K562 (cell line): ENCODE data around the gene HCRTR1. TPM values are rescaled to one million over a fixed set of nuclear protein-coding genes. Genes with fewer than 3 reads are reported as not detected.

Experiments used
- ATAC-seq: fragments of 200-7000 bp; cut with Tn5 transposase; 3 replicates; pipeline ENCODE4 v1.9.1; 2020; ENCODE audit warnings: moderate library complexity
- BruUV-seq: library from RNA; stranded (reverse); fragments of 400-500 nt; replicated peaks from 2 replicates; lab custom pipeline; 2021; lab: Mats Ljungman, UMichigan
- CTCF ChIA-PET: fragments of 300-600 bp; formaldehyde crosslinking; extraction: SDS; loops from one replicate; lab custom pipeline; 2021; ENCODE audit warnings: low intra/inter-chr PET ratio; lab: Yijun Ruan, JAX
- POLR2A ChIA-PET: fragments of 300-600, 350-650 bp; sonication (Branson Sonifier 250); formaldehyde crosslinking; extraction: SDS; loops from one replicate; lab custom pipeline; 2021; ENCODE audit warnings: antibody characterized with exemption, inconsistent platforms; lab: Yijun Ruan, JAX
- DNase-seq, 4 experiments: peaks; one replicate each; pipeline versions ENCODE4 v3.0.0 to v3.0.0-alpha.2; 2011 to 2018; ENCODE audit warnings: low spot score in 3 of 4, mixed read lengths in 3 of 4; ENCODE audit errors: extremely low read depth in 1 of 4
- FAIRE-seq: peaks from 2 replicates; lab custom pipeline; 2011; peaks lifted over from hg19 to GRCh38; lab: Jason Lieb, UNC
- H2AFZ ChIP-seq: 2 replicates; pipeline ENCODE4 v1.6.0; 2011; ENCODE audit warnings: low read depth, low read length, control low read depth, inconsistent platforms
- H3K27ac ChIP-seq: fragments of 200-600 bp; 3 replicates; pipeline ENCODE4 v1.8.0; 2011; ENCODE audit warnings: low read depth, mild to moderate bottlenecking, control low read depth, inconsistent platforms, low read length, moderate library complexity, mixed read lengths; ENCODE audit errors: extremely low read depth
- H3K27me3 ChIP-seq, 2 experiments: fragments of 300-600 bp in 1 of 2; 2 replicates in 1 of 2; 3 replicates in 1 of 2; pipeline versions ENCODE4 v1.6.0 to v1.8.0; 2011; ENCODE audit warnings: inconsistent platforms in 2 of 2, low read length in 2 of 2, mild to moderate bottlenecking in 1 of 2, mixed read lengths in 1 of 2, moderate library complexity in 1 of 2; ENCODE audit not compliant: control insufficient read depth in 2 of 2, insufficient read depth in 2 of 2
- H3K36me3 ChIP-seq: fragments of 300-600 bp; 3 replicates; pipeline ENCODE4 v1.8.0; 2011; ENCODE audit warnings: mild to moderate bottlenecking, low read length, inconsistent platforms; ENCODE audit not compliant: control insufficient read depth, insufficient read depth
- H3K4me1 ChIP-seq, 2 experiments: fragments of 200-600 bp in 1 of 2; replicated peaks in 1 of 2; 2 replicates in 1 of 2; 3 replicates in 1 of 2; pipeline versions ENCODE4 v1.5.1 to v1.8.0; 2011; ENCODE audit warnings: inconsistent platforms in 2 of 2, low read length in 2 of 2, mild to moderate bottlenecking in 1 of 2, mixed read lengths in 1 of 2, moderate library complexity in 1 of 2; ENCODE audit not compliant: control insufficient read depth in 2 of 2, insufficient read depth in 2 of 2
- H3K4me2 ChIP-seq: 2 replicates; pipeline ENCODE4 v1.6.1; 2011; ENCODE audit warnings: low read length, control low read depth, inconsistent platforms, mixed read lengths; ENCODE audit not compliant: insufficient read depth
- H3K4me3 ChIP-seq: fragments of 200-600 bp; sonication (generic), shearing (Covaris generic); 2 replicates; pipeline ENCODE4 v1.5.1; 2016; ENCODE audit warnings: control low read depth, inconsistent platforms
- H3K79me2 ChIP-seq: fragments of 200-600 bp; 3 replicates; pipeline ENCODE4 v1.8.0; 2011; ENCODE audit warnings: low read length, inconsistent platforms; ENCODE audit not compliant: control insufficient read depth, insufficient read depth
- H3K9ac ChIP-seq, 2 experiments: 2 replicates each; pipeline versions ENCODE4 v1.6.0 to v1.6.1; 2011; ENCODE audit warnings: low read depth in 2 of 2, low read length in 2 of 2, control low read depth in 1 of 2, inconsistent platforms in 1 of 2, mild to moderate bottlenecking in 1 of 2, mixed read lengths in 1 of 2; ENCODE audit not compliant: insufficient read depth in 1 of 2
- H3K9me1 ChIP-seq: one replicate; pipeline ENCODE4 v1.6.0; 2011; ENCODE audit warnings: inconsistent platforms, mild to moderate bottlenecking, low read length, moderate library complexity; ENCODE audit not compliant: control insufficient read depth, insufficient read depth
- H3K9me3 ChIP-seq: replicated peaks from 2 replicates; pipeline ENCODE4 v1.5.1; 2011; ENCODE audit warnings: low read depth, low read length, inconsistent platforms; ENCODE audit not compliant: control insufficient read depth, insufficient read depth
- H4K20me1 ChIP-seq: replicated peaks from 2 replicates; pipeline ENCODE4 v1.6.1; 2011; ENCODE audit warnings: low read length, inconsistent platforms, mixed read lengths; ENCODE audit not compliant: control insufficient read depth, insufficient read depth
- ARID3B ChIP-seq: fragments of 250-450 bp; sonication (Bioruptor Pico); IDR thresholded peaks from 2 replicates; pipeline ENCODE4 v1.4.0; 2020; ENCODE audit warnings: borderline replicate concordance
- CBX2 ChIP-seq: fragments of 200-600 bp; sonication (generic); IDR thresholded peaks from one replicate; pipeline ENCODE4 v1.6.1; 2012; ENCODE audit warnings: mild to moderate bottlenecking, low read length, inconsistent platforms; ENCODE audit not compliant: insufficient read depth, poor library complexity, severe bottlenecking
- KDM2B ChIP-seq: fragments of 250-450 bp; sonication (Bioruptor Pico); IDR thresholded peaks from 2 replicates; pipeline ENCODE4 v1.8.0; 2021; ENCODE audit warnings: mild to moderate bottlenecking, moderate library complexity
- KLF13 ChIP-seq: fragments of 450-650 bp; IDR thresholded peaks from 2 replicates; pipeline ENCODE4 v1.6.1; 2016; ENCODE audit warnings: missing genetic modification characterization, low read depth, mild to moderate bottlenecking, missing compliant biosample characterization, moderate library complexity, borderline replicate concordance
- RBM17 ChIP-seq: fragments of 200-400 bp; formaldehyde crosslinking; IDR thresholded peaks from 2 replicates; pipeline ENCODE4 v1.6.1; 2017; ENCODE audit warnings: low read depth, mild to moderate bottlenecking, low read length, borderline replicate concordance
- TBL1XR1 ChIP-seq, 2 experiments: IDR thresholded peaks; 2 replicates each; pipeline ENCODE4 v1.6.1; 2012; ENCODE audit warnings: improper control_type of control experiment in 2 of 2, low read length in 2 of 2, mild to moderate bottlenecking in 1 of 2
- TEAD2 ChIP-seq: fragments of 450-650 bp; IDR thresholded peaks from 2 replicates; pipeline ENCODE4 v1.6.1; 2016; ENCODE audit warnings: missing genetic modification characterization, control low read depth, missing compliant biosample characterization
- THRA ChIP-seq: fragments of 450-650 bp; IDR thresholded peaks from 2 replicates; pipeline ENCODE4 v1.6.1; 2017; ENCODE audit warnings: mild to moderate bottlenecking, moderate library complexity
- ZBTB17 ChIP-seq: fragments of 450-650 bp; formaldehyde crosslinking; IDR thresholded peaks from 2 replicates; pipeline ENCODE4 v1.4.0; 2020; ENCODE audit warnings: mild to moderate bottlenecking
- ZFP30 ChIP-seq: fragments of 250-450 bp; sonication (Bioruptor Pico); IDR thresholded peaks from 2 replicates; pipeline ENCODE4 v1.8.0; 2022; ENCODE audit warnings: moderate library complexity, mild to moderate bottlenecking, inconsistent platforms, borderline replicate concordance
- WGBS: fragments of 100-300 bp; shearing (Covaris generic); methylation state at CpG from one replicate; pipeline ENCODE4 v1.1.6; 2016; ENCODE audit warnings: low coverage, mixed read lengths; ENCODE audit not compliant: insufficient coverage; ENCODE audit errors: missing lambda C conversion rate; 5-methylcytosine and 5-hydroxymethylcytosine counted together
- in situ Hi-C: fragments of 300-500 bp; cut with MboI; formaldehyde crosslinking; loops from 4 replicates; pipeline ENCODE4 v1.15.0; 2018; ENCODE audit warnings: inconsistent platforms, mixed read lengths
- intact Hi-C: fragments of 100-400 bp; cut with micrococcal nuclease; formaldehyde crosslinking; loops from 2 replicates; pipeline ENCODE4 v1.14.2; 2022
- polyA plus RNA-seq, 8 experiments: library from polyadenylated mRNA; depleted of rRNA in 4 of 8; stranded (reverse) in 5 of 8; unstranded in 3 of 8; fragments of >200 nt; fragmentation: Nextera tagmentation in 2 of 8; fragmentation: Illumina TruSeq in 1 of 8; extraction: Ambion mirVana in 2 of 8; extraction: Trizol in 1 of 8; gene quantifications; 2 replicates each; pipeline versions ENCODE4 v1.2.1 to v1.2.3, GENCODE V29; 2011 to 2014; ENCODE audit warnings: inconsistent platforms in 1 of 8, missing spikeins in 1 of 8
- total RNA-seq, 7 experiments: library from RNA; depleted of rRNA in 6 of 7; stranded (reverse); fragments of >200 nt in 6 of 7; fragmentation: Illumina TruSeq in 2 of 7; extraction: Trizol in 2 of 7; gene quantifications; 2 replicates each; pipeline versions ENCODE4 v1.2.1 to v1.2.3, GENCODE V29; 2011 to 2021; ENCODE audit warnings: low replicate concordance in 1 of 7
- TF ChIP-seq, protein P1 (sequence below): fragments of 250-450 bp; sonication (Bioruptor Pico); IDR thresholded peaks from 2 replicates; pipeline ENCODE4 v1.9.0; 2021; ENCODE audit warnings: mild to moderate bottlenecking, inconsistent platforms

Gene HCRTR1
- total and polyA plus RNA-seq, 9 of the 15 experiments (the other 6 are each of a cell fraction or from before 2014, with no cell fraction given) = not detected

DNA sequence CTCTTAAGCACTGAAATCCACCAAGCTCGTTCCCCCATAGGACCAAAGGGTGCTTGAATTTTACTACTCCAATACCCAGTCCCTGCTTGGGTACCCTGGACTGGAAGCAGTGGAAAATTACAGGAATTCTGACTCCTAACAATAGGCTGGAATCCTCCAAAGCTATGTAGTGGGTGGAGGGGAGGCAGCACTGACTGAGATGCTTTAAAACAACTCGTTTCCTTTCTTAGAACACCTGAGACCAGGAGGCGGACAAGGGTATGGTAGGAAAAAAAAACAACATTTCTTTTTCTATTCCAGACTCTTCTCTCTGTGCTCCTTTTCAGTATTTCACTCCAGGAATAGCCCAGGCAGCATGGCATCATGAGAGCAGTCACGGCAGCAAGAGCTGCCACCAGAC is 24.9 kb downstream of the HCRTR1 start:
- no peak overlapping the region for H3K9ac ChIP-seq
- ATAC-seq = no peak
- no peaks in the 10 kb centered on the region for H3K9me3 ChIP-seq
- intact Hi-C loops = loop anchor here (10.0 kb wide), 1 partner anchor 312 kb away; no protein-coding TSS in a partner anchor
- in situ Hi-C loops = no loop called here
- no peaks in the 10 kb centered on the region; the same call in 1 of the 2 replicates for H4K20me1 ChIP-seq
- no peak overlapping the region for H3K4me2 ChIP-seq
- H3K36me3 ChIP-seq = no peaks in the 10 kb centered on the region; the same call in 2 of the 3 replicates
- peaks cover 54% of the 10 kb centered on the region for H3K79me2 ChIP-seq
- no peak overlapping the region for H3K4me3 ChIP-seq
- BruUV-seq = no TSS peak
- no peak for DNase-seq
- no peak overlapping the region for H2AFZ ChIP-seq
- no peaks in the 10 kb centered on the region for H3K9me1 ChIP-seq
- no peaks in the 10 kb centered on the region for H3K27me3 ChIP-seq
- no peak for FAIRE-seq
- H3K4me1 ChIP-seq = peaks cover 0 to 16% of the 10 kb centered on the region in 2 experiments; a peak in 3 of 5 replicates
- no peak overlapping the region for H3K27ac ChIP-seq
- POLR2A ChIA-PET = interaction anchor here (0.6 to 1.2 kb wide), 4 partner anchors 9 to 106 kb away, joined by 3 read pairs; no protein-coding TSS in a partner anchor
- WGBS = 86% methylated on average over 4 of the region's 4 CpGs
- CTCF ChIA-PET = no interaction called here
- TF ChIP-seq, protein P1, sequence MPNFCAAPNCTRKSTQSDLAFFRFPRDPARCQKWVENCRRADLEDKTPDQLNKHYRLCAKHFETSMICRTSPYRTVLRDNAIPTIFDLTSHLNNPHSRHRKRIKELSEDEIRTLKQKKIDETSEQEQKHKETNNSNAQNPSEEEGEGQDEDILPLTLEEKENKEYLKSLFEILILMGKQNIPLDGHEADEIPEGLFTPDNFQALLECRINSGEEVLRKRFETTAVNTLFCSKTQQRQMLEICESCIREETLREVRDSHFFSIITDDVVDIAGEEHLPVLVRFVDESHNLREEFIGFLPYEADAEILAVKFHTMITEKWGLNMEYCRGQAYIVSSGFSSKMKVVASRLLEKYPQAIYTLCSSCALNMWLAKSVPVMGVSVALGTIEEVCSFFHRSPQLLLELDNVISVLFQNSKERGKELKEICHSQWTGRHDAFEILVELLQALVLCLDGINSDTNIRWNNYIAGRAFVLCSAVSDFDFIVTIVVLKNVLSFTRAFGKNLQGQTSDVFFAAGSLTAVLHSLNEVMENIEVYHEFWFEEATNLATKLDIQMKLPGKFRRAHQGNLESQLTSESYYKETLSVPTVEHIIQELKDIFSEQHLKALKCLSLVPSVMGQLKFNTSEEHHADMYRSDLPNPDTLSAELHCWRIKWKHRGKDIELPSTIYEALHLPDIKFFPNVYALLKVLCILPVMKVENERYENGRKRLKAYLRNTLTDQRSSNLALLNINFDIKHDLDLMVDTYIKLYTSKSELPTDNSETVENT (CRISPR knock-in tag) = no peak
- TF ChIP-seq CBX2 = no peak
- TF ChIP-seq TEAD2 = no peak
- TF ChIP-seq ZFP30 (CRISPR knock-in tag) = no peak
- no peak for TF ChIP-seq KDM2B
- no peak for TF ChIP-seq THRA
- no peak for TF ChIP-seq KLF13 (tag)
- TF ChIP-seq TBL1XR1 (IDR thresholded peaks at IDR 0.05; ENCODE audit: low read length in 2 of 2) = no peak
- no peak for TF ChIP-seq RBM17
- TF ChIP-seq ZBTB17 = no peak
- TF ChIP-seq ARID3B (CRISPR knock-in tag) = no peak
